Activated B cell treated with CpG ODN at 0.5 μM for 24 hours (primary cell): ENCODE results near the gene NR4A3. TPM values are rescaled to one million over a fixed set of nuclear protein-coding genes. Genes with fewer than 3 reads are reported as not detected.

Source experiments
- ATAC-seq: fragments of 200-7000 bp; cut with Tn5 transposase; one replicate; pipeline ENCODE4 v1.10.0; 2021; ENCODE audit warnings: low read depth, mild to moderate bottlenecking, moderate library complexity
- CTCF ChIA-PET: fragments of 350-600 bp; sonication (Branson Sonifier 250); formaldehyde crosslinking; loops from one replicate; lab custom pipeline; 2021; ENCODE audit warnings: antibody characterized with exemption; lab: Charles Lee
- POLR2A ChIA-PET: fragments of 350-600 bp; sonication (Branson Sonifier 250); formaldehyde crosslinking; loops from one replicate; lab custom pipeline; 2021; ENCODE audit warnings: antibody characterized with exemption; lab: Charles Lee
- DNase-seq: peaks from one replicate; pipeline ENCODE4 v3.0.0; 2022
- H3K27ac Mint-ChIP-seq: one replicate; pipeline ENCODE4 v1.8.0; 2020; ENCODE audit warnings: mixed read lengths
- H3K27me3 Mint-ChIP-seq: one replicate; pipeline ENCODE4 v1.8.0; 2021; ENCODE audit warnings: mixed read lengths
- H3K36me3 Mint-ChIP-seq: one replicate; pipeline ENCODE4 v1.8.0; 2021; ENCODE audit warnings: low read depth, mixed read lengths
- H3K4me1 Mint-ChIP-seq: one replicate; pipeline ENCODE4 v1.8.0; 2021; ENCODE audit warnings: mixed read lengths
- H3K4me3 Mint-ChIP-seq: one replicate; pipeline ENCODE4 v1.8.0; 2020; ENCODE audit warnings: mild to moderate bottlenecking, mixed read lengths
- H3K9me3 Mint-ChIP-seq: one replicate; pipeline ENCODE4 v1.8.0; 2020; ENCODE audit warnings: mixed read lengths
- intact Hi-C: fragments of 100-400 bp; cut with micrococcal nuclease; formaldehyde crosslinking; loops from one replicate; pipeline ENCODE4 v1.15.1; 2024
- total RNA-seq: library from RNA; stranded (reverse); gene quantifications from 2 replicates; pipeline ENCODE4 v1.2.3, GENCODE V29; 2022
- TF ChIP-seq, protein P1 (sequence below): fragments of 200-600 bp; IDR thresholded peaks from one replicate; pipeline ENCODE4 v1.8.0; 2022; ENCODE audit warnings: antibody characterized with exemption, mild to moderate bottlenecking

Gene NR4A3
- total RNA-seq, 1 donor from 2014 or later = 21.5 TPM

DNA sequence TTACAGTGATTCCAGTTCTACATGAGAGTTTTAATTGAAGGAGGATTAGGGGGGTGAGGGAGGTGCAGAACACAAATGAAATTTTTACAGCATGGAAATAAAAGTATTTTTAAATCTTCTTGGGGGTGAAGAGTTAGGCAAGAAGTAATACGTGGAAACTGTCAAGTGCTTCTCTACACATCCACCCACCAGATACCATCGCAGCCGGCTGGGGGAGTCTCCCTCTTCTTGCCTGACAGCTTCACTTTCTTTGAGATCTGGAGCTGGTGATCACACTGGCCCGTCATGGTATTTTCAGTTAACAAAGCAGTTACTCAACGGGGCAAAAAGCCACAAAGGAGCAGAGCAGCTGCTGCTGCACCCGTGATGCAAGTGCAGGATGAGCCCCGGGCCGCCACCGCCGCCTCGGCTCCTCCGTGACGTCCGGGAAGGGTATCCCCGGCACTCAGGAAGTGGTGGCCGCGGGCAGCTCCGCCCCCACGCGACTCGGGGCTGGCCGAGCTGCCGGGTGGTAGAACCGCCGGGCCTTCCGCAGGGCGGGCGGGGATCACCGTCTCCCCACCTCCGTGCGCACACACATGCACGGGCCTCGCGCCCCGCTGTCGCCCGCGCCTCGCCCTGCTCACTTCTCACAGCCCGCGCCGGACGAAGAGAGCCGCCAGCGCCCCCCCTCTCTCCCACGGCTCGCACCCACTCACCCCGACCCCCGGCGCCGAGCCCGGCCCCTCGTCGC is 2.4 kb upstream of the NR4A3 start:
- ChIA-PET POLR2A (interaction anchor here (0.6 to 7.3 kb wide), 30 partner anchors 9 to 657 kb away, joined by 3 to 110 read pairs (median 5); partner anchors contain the start of genes ALG2, SEC61B and STX17), CTCF (interaction anchor here (0.6 to 1.8 kb wide), 5 partner anchors 8 to 637 kb away, joined by 3 to 8 read pairs (median 4); no protein-coding TSS in a partner anchor)
- peaks cover 36% of the 10 kb centered on the region for H3K4me1 Mint-ChIP-seq
- DNase-seq (peak; percentile 97), ATAC-seq (peak; percentile 52)
- peak overlapping the region; percentile 96 for H3K4me3 Mint-ChIP-seq
- H3K9me3 Mint-ChIP-seq = no peaks in the 10 kb centered on the region
- peak overlapping the region; percentile 97 for H3K27ac Mint-ChIP-seq
- peaks cover 27% of the 10 kb centered on the region for H3K36me3 Mint-ChIP-seq
- TF ChIP-seq, protein P1, sequence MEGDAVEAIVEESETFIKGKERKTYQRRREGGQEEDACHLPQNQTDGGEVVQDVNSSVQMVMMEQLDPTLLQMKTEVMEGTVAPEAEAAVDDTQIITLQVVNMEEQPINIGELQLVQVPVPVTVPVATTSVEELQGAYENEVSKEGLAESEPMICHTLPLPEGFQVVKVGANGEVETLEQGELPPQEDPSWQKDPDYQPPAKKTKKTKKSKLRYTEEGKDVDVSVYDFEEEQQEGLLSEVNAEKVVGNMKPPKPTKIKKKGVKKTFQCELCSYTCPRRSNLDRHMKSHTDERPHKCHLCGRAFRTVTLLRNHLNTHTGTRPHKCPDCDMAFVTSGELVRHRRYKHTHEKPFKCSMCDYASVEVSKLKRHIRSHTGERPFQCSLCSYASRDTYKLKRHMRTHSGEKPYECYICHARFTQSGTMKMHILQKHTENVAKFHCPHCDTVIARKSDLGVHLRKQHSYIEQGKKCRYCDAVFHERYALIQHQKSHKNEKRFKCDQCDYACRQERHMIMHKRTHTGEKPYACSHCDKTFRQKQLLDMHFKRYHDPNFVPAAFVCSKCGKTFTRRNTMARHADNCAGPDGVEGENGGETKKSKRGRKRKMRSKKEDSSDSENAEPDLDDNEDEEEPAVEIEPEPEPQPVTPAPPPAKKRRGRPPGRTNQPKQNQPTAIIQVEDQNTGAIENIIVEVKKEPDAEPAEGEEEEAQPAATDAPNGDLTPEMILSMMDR = no peak
- no peaks in the 10 kb centered on the region for H3K27me3 Mint-ChIP-seq
- intact Hi-C loops = loop anchor here (1.0 kb wide), 10 partner anchors 12 to 635 kb away; partner anchors contain the start of gene SEC61B

DNA sequence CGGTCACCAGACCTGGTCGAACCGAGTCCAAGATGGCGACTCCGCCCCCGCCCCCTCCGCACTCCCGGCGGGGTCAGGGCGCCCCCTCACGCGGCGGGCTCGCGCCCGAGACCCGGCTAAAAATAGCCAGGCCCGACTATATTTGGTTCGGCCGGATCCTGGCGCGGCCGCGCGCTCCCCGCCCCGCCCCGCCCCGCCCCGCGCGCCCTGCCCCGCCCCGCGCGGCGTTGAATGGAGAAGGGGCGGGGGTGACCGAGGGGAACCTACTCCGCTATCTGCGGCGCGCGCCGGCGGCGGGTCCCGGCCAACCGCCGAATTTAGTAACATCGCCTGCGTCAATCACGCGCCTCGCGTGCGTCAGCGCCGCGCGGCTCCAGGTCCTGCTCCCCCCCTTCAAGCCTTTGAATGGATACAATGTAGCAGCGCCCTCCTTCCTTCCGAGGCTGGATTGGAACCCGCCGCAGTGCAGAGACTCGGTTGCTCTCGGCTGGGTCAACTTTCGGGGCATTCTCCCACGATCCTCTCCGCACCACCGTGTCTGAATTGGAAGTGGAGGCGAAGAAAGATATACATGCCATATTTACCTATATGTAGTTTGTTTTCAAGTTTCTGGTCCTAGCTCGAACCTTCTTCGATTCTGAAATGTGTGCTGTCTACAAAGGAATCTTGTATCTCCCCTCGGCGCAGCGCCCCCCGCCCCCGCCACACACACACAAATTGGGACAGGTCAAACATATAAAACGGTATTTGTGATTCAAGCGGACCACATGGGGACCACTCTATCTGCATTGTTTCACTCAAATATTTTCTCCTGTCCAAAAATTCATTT is 1.6 kb upstream of the NR4A3 start:
- no peaks in the 10 kb centered on the region for H3K9me3 Mint-ChIP-seq
- H3K27me3 Mint-ChIP-seq = no peaks in the 10 kb centered on the region
- H3K27ac Mint-ChIP-seq = peak overlapping the region; percentile 97
- peak overlapping the region; percentile 96 for H3K4me3 Mint-ChIP-seq
- intact Hi-C loops = loop anchor here (1.0 to 10.0 kb wide), 23 partner anchors 13 to 1898 kb away; partner anchors contain the start of genes INVS, MRPL50, SEC61B and TEX10
- H3K36me3 Mint-ChIP-seq = peaks cover 25% of the 10 kb centered on the region
- ChIA-PET POLR2A (interaction anchor here (0.5 to 7.3 kb wide), 30 partner anchors 9 to 657 kb away, joined by 3 to 110 read pairs (median 5); partner anchors contain the start of genes ALG2, SEC61B and STX17), CTCF (interaction anchor here (1.2 to 1.8 kb wide), 4 partner anchors 9 to 635 kb away, joined by 4 to 8 read pairs (median 4); no protein-coding TSS in a partner anchor)
- TF ChIP-seq, protein P1 = no peak
- ATAC-seq (peak; percentile 53), DNase-seq (no peak)
- peaks cover 42% of the 10 kb centered on the region for H3K4me1 Mint-ChIP-seq

DNA sequence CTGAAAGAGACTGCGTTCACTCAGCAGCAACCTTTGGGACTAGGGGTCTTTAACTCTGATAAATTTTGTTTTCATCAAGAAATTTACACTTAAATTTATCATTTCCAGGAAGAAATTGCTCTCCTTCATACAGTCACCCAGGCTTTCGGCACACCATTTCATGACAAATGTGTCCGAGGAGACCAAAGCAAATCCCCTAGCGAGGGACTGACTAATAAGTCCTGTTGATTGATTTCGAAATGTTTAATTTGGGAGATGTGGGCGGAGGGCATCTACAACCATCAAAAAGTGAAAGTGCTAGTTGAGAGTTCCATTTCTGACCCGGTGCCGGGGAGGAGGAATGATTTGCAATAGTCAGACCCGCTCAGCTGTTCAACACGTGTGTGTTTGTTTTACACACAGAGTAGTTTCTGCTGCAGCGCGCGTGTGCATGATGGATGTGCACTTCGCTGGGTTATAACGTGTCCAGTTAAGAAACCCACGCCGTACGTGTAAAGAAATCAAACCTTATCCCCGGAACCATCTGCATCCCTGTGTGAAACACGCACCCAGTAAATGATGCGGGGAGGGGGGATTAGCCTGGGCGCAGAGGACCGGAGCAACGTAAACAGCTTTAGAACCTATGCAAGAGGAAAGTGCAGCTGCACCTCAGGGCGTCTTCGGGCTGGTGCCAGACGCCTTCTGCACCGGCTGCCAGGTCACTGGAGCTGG is 845 bp upstream of the NR4A3 start:
- ATAC-seq (peak; percentile 6), DNase-seq (no peak)
- peaks cover 49% of the 10 kb centered on the region for H3K4me1 Mint-ChIP-seq
- peak overlapping the region; percentile 97 for H3K27ac Mint-ChIP-seq
- ChIA-PET POLR2A (interaction anchor here (0.6 to 7.3 kb wide), 21 partner anchors 9 to 658 kb away, joined by 3 to 110 read pairs (median 5); partner anchors contain the start of genes ALG2, SEC61B and STX17), CTCF (interaction anchor here (0.8 to 2.0 kb wide), 5 partner anchors 394 to 642 kb away, joined by 3 to 10 read pairs (median 3); no protein-coding TSS in a partner anchor)
- H3K36me3 Mint-ChIP-seq = peaks cover 29% of the 10 kb centered on the region
- intact Hi-C loops = loop anchor here (1.0 to 10.0 kb wide), 14 partner anchors 191 to 1899 kb away; partner anchors contain the start of genes INVS, MRPL50, TEX10 and TRMO
- TF ChIP-seq, protein P1 = no peak
- H3K9me3 Mint-ChIP-seq = no peaks in the 10 kb centered on the region
- H3K27me3 Mint-ChIP-seq = no peaks in the 10 kb centered on the region
- H3K4me3 Mint-ChIP-seq = peak overlapping the region; percentile 96

DNA sequence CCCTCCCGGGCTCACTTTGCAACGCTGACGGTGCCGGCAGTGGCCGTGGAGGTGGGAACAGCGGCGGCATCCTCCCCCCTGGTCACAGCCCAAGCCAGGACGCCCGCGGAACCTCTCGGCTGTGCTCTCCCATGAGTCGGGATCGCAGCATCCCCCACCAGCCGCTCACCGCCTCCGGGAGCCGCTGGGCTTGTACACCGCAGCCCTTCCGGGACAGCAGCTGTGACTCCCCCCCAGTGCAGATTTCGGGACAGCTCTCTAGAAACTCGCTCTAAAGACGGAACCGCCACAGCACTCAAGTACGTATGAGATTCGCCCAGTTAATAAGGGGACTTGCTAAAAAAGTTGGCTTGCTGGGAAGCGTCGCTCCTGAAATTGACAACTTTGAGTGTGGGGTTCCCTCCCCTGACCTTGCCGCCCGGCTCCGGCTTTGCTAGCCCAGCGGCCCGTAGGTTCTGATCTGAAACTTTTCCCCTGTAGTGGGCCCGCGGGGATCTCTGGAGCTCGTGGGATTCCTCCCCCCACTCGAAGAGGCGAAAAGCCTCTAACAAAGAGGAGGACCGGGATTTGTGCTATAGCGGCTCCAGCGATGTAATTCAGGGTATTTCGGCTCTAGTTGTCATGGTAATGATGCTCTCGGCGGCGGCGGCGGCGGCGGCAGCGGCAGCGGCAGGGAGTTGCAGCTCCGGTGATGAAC is 572 bp downstream of the NR4A3 start:
- ChIA-PET POLR2A (interaction anchor here (0.6 to 7.3 kb wide), 25 partner anchors 8 to 718 kb away, joined by 3 to 110 read pairs (median 4); partner anchors contain the start of genes ALG2, SEC61B, STX17 and TGFBR1), CTCF (interaction anchor here (0.5 to 2.0 kb wide), 10 partner anchors 19 to 660 kb away, joined by 3 to 10 read pairs (median 3); no protein-coding TSS in a partner anchor)
- ATAC-seq (no peak), DNase-seq (peak; percentile 48)
- no peaks in the 10 kb centered on the region for H3K9me3 Mint-ChIP-seq
- H3K4me1 Mint-ChIP-seq = peaks cover 57% of the 10 kb centered on the region
- TF ChIP-seq, protein P1 = no peak
- H3K27ac Mint-ChIP-seq = peak overlapping the region; percentile 97
- peaks cover 41% of the 10 kb centered on the region for H3K36me3 Mint-ChIP-seq
- H3K27me3 Mint-ChIP-seq = peaks cover 7% of the 10 kb centered on the region
- intact Hi-C loops = loop anchor here (5.0 to 10.0 kb wide), 9 partner anchors 190 to 1900 kb away; partner anchors contain the start of genes MRPL50, TRMO and ZNF189
- peak overlapping the region; percentile 96 for H3K4me3 Mint-ChIP-seq
